ENCODE results near the gene RPL36. TPM values are rescaled to one million over a fixed set of nuclear protein-coding genes. Genes with fewer than 3 reads are reported as not detected.
A peak's percentile ranks its signal among the peaks of the same experiment; 100 is the strongest.

Gene RPL36
- total and polyA plus RNA-seq, 2 of the 8 experiments (the other 6 are each of a cell fraction or from before 2014, with no cell fraction given) = 951 to 1,075 TPM

- TF ChIP-seq TAF7 (optimal IDR thresholded peaks at IDR 0.05; ENCODE audit: borderline replicate concordance, low read depth, low read length) (peak; percentile 86), FOSL1 (IDR thresholded peaks at IDR 0.05; ENCODE audit: insufficient read depth, low read depth, low read length) (no peak), MAX (IDR thresholded peaks at IDR 0.05) (peak; percentile 99), EZH2 (IDR thresholded peaks at IDR 0.05; ENCODE audit: low read depth, low read length, severe bottlenecking) (no peak), SIX5 (IDR thresholded peaks at IDR 0.05; ENCODE audit: low read depth, low read length) (no peak), KDM5A (IDR thresholded peaks at IDR 0.05; ENCODE audit: low read length) (peak; percentile 98), SP4 (IDR thresholded peaks at IDR 0.05; ENCODE audit: low read length) (peak; percentile 69; the same call in 1 of the 2 replicates), TCF12 (IDR thresholded peaks at IDR 0.05; ENCODE audit: low read depth, low read length) (no peak), HDAC2 (IDR thresholded peaks at IDR 0.05; ENCODE audit: borderline replicate concordance in 1 of 2, low read depth in 2 of 2, low read length in 2 of 2) (peak in 1 of 2 experiments; percentile 93; a peak in 1 of 4 replicates), BCL11A (IDR thresholded peaks at IDR 0.05; ENCODE audit: low read depth in 2 of 2, low read length in 2 of 2) (no peak), NANOG (IDR thresholded peaks at IDR 0.05; ENCODE audit: insufficient read depth, low read depth, low read length, poor library complexity, severe bottlenecking) (no peak), JUND (IDR thresholded peaks at IDR 0.05; ENCODE audit: low read length) (no peak), EP300 (IDR thresholded peaks at IDR 0.05; ENCODE audit: borderline replicate concordance in 1 of 2, low read depth in 2 of 2, low read length in 2 of 2) (peak in 1 of 2 experiments; percentile 59; a peak in 1 of 3 replicates), RAD21 (IDR thresholded peaks at IDR 0.05 in 1 of 2, conservative IDR thresholded peaks at IDR 0.05 in 1 of 2; ENCODE audit: low read depth in 2 of 2, low read length in 2 of 2) (peak in 1 of 2 experiments; percentile 33; a peak in 2 of 4 replicates), TAF1 (IDR thresholded peaks at IDR 0.05; ENCODE audit: low read depth, low read length) (peak; percentile 97), SUZ12 (IDR thresholded peaks at IDR 0.05; ENCODE audit: low read length) (no peak), BRCA1 (IDR thresholded peaks at IDR 0.05; ENCODE audit: low read depth, low read length) (no peak; the same call in 1 of the 2 replicates), RBBP5 (IDR thresholded peaks at IDR 0.05; ENCODE audit: borderline replicate concordance, low read depth, low read length) (no peak; the same call in 1 of the 2 replicates), NRF1 (IDR thresholded peaks at IDR 0.05; ENCODE audit: low read depth, low read length) (peak; percentile 99), POLR2AphosphoS5 (IDR thresholded peaks at IDR 0.05; ENCODE audit: low read depth, low read length) (peak; percentile 82), ATF2 (IDR thresholded peaks at IDR 0.05; ENCODE audit: low read length) (no peak)
Measured at GRCh38 chr19:5719961-5720790, 30.1 kb downstream of the RPL36 start, which contains the start of the genes CATSPERD and LONP1 (continued).
